22Rv1 (cell line): ENCODE results near the gene PTDSS2.

Experiments
- ZFX ChIP-seq: fragments of 450-650 bp; IDR thresholded peaks from 2 replicates; pipeline ENCODE4 v1.6.1; 2017; ENCODE audit warnings: antibody characterized with exemption, borderline replicate concordance
- TF ChIP-seq, protein P1 (sequence below): fragments of 450-650 bp; IDR thresholded peaks from 2 replicates; pipeline ENCODE4 v1.5.1; 2017; ENCODE audit warnings: mild to moderate bottlenecking

DNA sequence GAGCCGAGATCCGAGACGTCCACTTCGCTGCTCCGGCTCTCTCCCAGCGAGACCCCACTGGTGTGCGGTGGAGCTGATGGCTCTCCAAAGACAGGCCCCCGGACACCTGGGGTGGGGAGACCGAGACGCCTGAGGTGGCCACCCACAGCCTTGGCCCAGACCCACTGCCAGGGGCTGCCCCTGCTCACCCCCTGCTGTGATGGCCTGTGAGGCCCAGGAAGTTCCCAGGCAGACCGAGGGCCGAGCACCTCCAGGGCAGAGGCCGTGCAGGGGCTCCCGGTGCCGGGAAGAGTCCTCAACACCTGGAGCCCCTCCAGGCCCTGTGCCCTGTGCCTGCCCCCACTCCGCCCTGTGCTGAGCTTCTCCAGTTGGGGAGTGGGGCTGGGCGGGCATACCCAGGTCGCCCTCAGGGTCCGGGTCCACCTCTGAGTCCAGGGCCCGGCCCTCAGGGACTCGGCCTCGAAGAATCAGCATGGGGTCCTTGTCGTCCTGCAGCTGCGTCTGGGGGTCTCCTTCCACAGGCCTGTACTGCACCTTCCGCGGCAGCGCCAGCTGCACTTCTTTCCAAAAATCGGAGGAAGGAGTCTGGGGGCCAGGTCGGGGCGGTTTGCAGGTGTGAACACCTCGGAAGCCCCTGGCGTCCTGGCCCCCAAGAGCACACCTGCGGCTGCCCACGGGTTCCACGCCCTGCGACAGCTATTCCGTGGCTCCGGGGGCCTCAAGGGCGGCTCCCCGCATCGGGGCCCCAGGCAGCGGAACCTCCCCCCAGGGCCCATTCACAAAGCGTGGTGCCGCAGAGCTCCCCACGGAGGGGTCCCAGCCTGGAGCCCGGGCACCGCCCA lies 43.9 kb upstream of the PTDSS2 start:
- TF ChIP-seq, protein P1, sequence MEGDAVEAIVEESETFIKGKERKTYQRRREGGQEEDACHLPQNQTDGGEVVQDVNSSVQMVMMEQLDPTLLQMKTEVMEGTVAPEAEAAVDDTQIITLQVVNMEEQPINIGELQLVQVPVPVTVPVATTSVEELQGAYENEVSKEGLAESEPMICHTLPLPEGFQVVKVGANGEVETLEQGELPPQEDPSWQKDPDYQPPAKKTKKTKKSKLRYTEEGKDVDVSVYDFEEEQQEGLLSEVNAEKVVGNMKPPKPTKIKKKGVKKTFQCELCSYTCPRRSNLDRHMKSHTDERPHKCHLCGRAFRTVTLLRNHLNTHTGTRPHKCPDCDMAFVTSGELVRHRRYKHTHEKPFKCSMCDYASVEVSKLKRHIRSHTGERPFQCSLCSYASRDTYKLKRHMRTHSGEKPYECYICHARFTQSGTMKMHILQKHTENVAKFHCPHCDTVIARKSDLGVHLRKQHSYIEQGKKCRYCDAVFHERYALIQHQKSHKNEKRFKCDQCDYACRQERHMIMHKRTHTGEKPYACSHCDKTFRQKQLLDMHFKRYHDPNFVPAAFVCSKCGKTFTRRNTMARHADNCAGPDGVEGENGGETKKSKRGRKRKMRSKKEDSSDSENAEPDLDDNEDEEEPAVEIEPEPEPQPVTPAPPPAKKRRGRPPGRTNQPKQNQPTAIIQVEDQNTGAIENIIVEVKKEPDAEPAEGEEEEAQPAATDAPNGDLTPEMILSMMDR = no peak
- no peak for TF ChIP-seq ZFX
